ENCODE measurements around the gene GPX4. TPM values are rescaled to one million over a fixed set of nuclear protein-coding genes. Genes with fewer than 3 reads are reported as not detected.
A peak's percentile ranks its signal among the peaks of the same experiment; 100 is the strongest.
"Not testable (repeated sequence)": the region's sequence is repeated elsewhere in the genome, so short reads cannot be mapped to it uniquely, and the experiment has no call there.

The GPX4 gene
- total RNA-seq, 1 experiment from 2014 or later: 355 TPM

- not testable (repeated sequence) for H3K4me1 Mint-ChIP-seq; H3K9me3 Mint-ChIP-seq; DNase-seq; H3K4ac ChIP-seq (ENCODE audit: low read depth, low read length); H3K56ac ChIP-seq (ENCODE audit: insufficient read length, low read depth, low read length); H3T11ph ChIP-seq (ENCODE audit: low read length); H3K27ac Mint-ChIP-seq; H3K14ac ChIP-seq (ENCODE audit: insufficient read depth, low read length); H3K18ac ChIP-seq (ENCODE audit: insufficient read length, low read depth, low read length); H3K79me2 ChIP-seq (ENCODE audit: insufficient read depth, low read length); H4K91ac ChIP-seq (ENCODE audit: insufficient read length, low read depth, low read length); H4K20me1 ChIP-seq (ENCODE audit: control insufficient read depth, insufficient read depth, insufficient read length); H3K4me3 Mint-ChIP-seq; H3K9me3 ChIP-seq (ENCODE audit: control insufficient read depth, low read depth, low read length); H3K4me1 ChIP-seq (ENCODE audit: insufficient read depth, low read length); H3K9ac ChIP-seq (ENCODE audit: extremely low read depth, insufficient read length, low read length); H3K27ac ChIP-seq (ENCODE audit: insufficient read length, low read depth, low read length); H2AFZ ChIP-seq (ENCODE audit: low read length); H2AK5ac ChIP-seq (ENCODE audit: insufficient read length, low read length); H2BK5ac ChIP-seq (ENCODE audit: insufficient read length, low read length); H3K79me1 ChIP-seq (ENCODE audit: insufficient read depth, low read depth, low read length, poor library complexity, severe bottlenecking); H3K23ac ChIP-seq (ENCODE audit: insufficient read length, low read depth, low read length); H3K4me2 ChIP-seq (ENCODE audit: insufficient read depth, insufficient read length, low read length); H4K5ac ChIP-seq (ENCODE audit: insufficient read length, low read depth, low read length); H2BK120ac ChIP-seq (ENCODE audit: low read depth, low read length, poor library complexity, severe bottlenecking); H3K27me3 Mint-ChIP-seq (ENCODE audit: low read depth); H2BK15ac ChIP-seq (ENCODE audit: low read depth, low read length); H3K23me2 ChIP-seq (ENCODE audit: insufficient read length, low read depth, low read length, poor library complexity, severe bottlenecking); H2BK12ac ChIP-seq (ENCODE audit: insufficient read length, low read depth, low read length); H4K8ac ChIP-seq (replicated peaks; ENCODE audit: insufficient read length, low read depth, low read length); H2BK20ac ChIP-seq (ENCODE audit: low read depth, low read length, poor library complexity, severe bottlenecking); H3K27me3 ChIP-seq (ENCODE audit: insufficient read depth, low read length)
- H3K36me3 Mint-ChIP-seq (ENCODE audit: insufficient read depth in 1 of 3, low read depth in 3 of 3): peaks cover 0 to 18% (median 18%) of the 10 kb centered on the region in 3 experiments; a peak in 5 of 7 replicates
- TF ChIP-seq CTCF (conservative IDR thresholded peaks at IDR 0.05): 0 out of 3 replicates have a peak, but pooled peaks have one; percentile 18
- no CpG with 5 or more reads among the region's 7 CpGs for WGBS (ENCODE audit: extremely low coverage, insufficient read length, low lambda C conversion rate)
Measured at GRCh38 chr19:1129084-1129483, 25.3 kb downstream of the GPX4 start.
